Fibroblast of lung (primary cell): ENCODE results near the gene PGLYRP4. TPM values are rescaled to one million over a fixed set of nuclear protein-coding genes. Genes with fewer than 3 reads are reported as not detected.

Source experiments
- DNase-seq, 2 donors: peaks; one replicate each; pipeline versions ENCODE4 v3.0.0 to v3.0.0-alpha.2; 2010; ENCODE audit warnings: low read depth in 2 of 2
- H2AFZ ChIP-seq: 2 replicates; pipeline ENCODE4 v1.5.1; 2012; ENCODE audit warnings: low read length, control low read depth, inconsistent platforms
- H3K27ac ChIP-seq: 2 replicates; pipeline ENCODE4 v1.5.1; 2011; ENCODE audit warnings: low read length, control low read depth; ENCODE audit not compliant: insufficient read depth
- H3K27me3 ChIP-seq: 2 replicates; pipeline ENCODE4 v1.5.1; 2011; ENCODE audit warnings: mild to moderate bottlenecking, low read length; ENCODE audit not compliant: control insufficient read depth, insufficient read depth
- H3K36me3 ChIP-seq: 2 replicates; pipeline ENCODE4 v1.5.1; 2011; ENCODE audit warnings: low read length; ENCODE audit not compliant: control insufficient read depth, insufficient read depth
- H3K4me1 ChIP-seq: 2 replicates; pipeline ENCODE4 v1.5.1; 2011; ENCODE audit warnings: low read length; ENCODE audit not compliant: control insufficient read depth, insufficient read depth; ENCODE audit errors: extremely low read depth
- H3K4me2 ChIP-seq: 2 replicates; pipeline ENCODE4 v1.5.1; 2011; ENCODE audit warnings: low read length, control low read depth; ENCODE audit not compliant: insufficient read depth; ENCODE audit errors: extremely low read depth
- H3K4me3 ChIP-seq, 4 experiments: fragments of 200-600 bp in 1 of 4; sonication (generic) in 1 of 4; replicated peaks in 1 of 4; 2 replicates each; pipeline ENCODE4 v1.5.1; 2011 to 2016; ENCODE audit warnings: low read length in 4 of 4, low read depth in 3 of 4, mild to moderate bottlenecking in 3 of 4, control low read depth in 2 of 4, inconsistent platforms in 1 of 4, mixed read lengths in 1 of 4; ENCODE audit not compliant: insufficient read depth in 1 of 4; ENCODE audit errors: control extremely low read depth in 1 of 4
- H3K79me2 ChIP-seq: 2 replicates; pipeline ENCODE4 v1.5.1; 2012; ENCODE audit warnings: mild to moderate bottlenecking, low read length, inconsistent platforms; ENCODE audit not compliant: control insufficient read depth, insufficient read depth
- H3K9ac ChIP-seq: 2 replicates; pipeline ENCODE4 v1.5.1; 2011; ENCODE audit warnings: mild to moderate bottlenecking, low read length, control low read depth; ENCODE audit not compliant: insufficient read depth
- H3K9me3 ChIP-seq: 2 replicates; pipeline ENCODE4 v1.5.1; 2012; ENCODE audit warnings: low read depth, low read length; ENCODE audit not compliant: control insufficient read depth, insufficient read depth
- H4K20me1 ChIP-seq: 2 replicates; pipeline ENCODE4 v1.5.1; 2011; ENCODE audit warnings: low read length; ENCODE audit not compliant: control insufficient read depth, insufficient read depth; ENCODE audit errors: extremely low read depth
- EZH2 ChIP-seq: IDR thresholded peaks from 2 replicates; pipeline ENCODE4 v1.5.1; 2012; ENCODE audit warnings: low read length, control low read depth, mild to moderate bottlenecking; ENCODE audit errors: missing control alignments
- polyA plus RNA-seq, 2 donors: library from polyadenylated mRNA; depleted of rRNA in 1 of 2; stranded (reverse) in 1 of 2; unstranded in 1 of 2; fragments of >200 nt; gene quantifications; 2 replicates each; pipeline ENCODE4 v1.2.1, GENCODE V29; 2011 to 2012; ENCODE audit warnings: missing spikeins in 1 of 2
- total RNA-seq: library from RNA; depleted of rRNA; stranded (reverse); fragments of >200 nt; gene quantifications from 2 replicates; pipeline ENCODE4 v1.2.1, GENCODE V29; 2014
- TF ChIP-seq, protein P1 (sequence below), 2 donors: IDR thresholded peaks in 1 of 2; conservative IDR thresholded peaks in 1 of 2; 1 replicate in 1 of 2; 2 replicates in 1 of 2; pipeline ENCODE4 v1.5.1; 2011 to 2012; ENCODE audit warnings: low read length in 2 of 2, control low read depth in 1 of 2, inconsistent platforms in 1 of 2, low read depth in 1 of 2, mild to moderate bottlenecking in 1 of 2

The PGLYRP4 gene
- total and polyA plus RNA-seq, 2 donors (not counting 1 experiment from before 2014, with no cell fraction given), result not detected

DNA sequence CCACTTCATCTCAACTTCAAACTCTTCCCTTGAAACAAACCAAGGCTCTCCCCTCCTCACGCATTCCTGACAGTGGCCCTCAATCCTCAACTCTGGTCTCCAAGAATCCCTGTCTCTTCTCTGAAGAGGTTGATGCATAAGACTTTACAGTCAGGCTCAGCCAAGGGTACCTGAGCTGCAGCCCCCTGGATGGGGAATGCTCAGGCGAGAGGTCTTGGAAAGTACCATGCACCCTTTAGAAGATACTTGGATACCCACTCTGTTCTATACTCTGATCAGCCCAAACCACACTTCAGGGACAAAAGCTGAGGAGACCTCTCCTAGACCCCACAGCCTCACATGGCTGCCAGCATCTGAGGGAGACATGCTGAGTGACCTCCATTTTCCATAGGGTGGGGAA is 35.4 kb downstream of the PGLYRP4 start:
- H3K9ac ChIP-seq, result no peak overlapping the region
- H4K20me1 ChIP-seq, result no peaks in the 10 kb centered on the region
- no peaks in the 10 kb centered on the region for H3K4me1 ChIP-seq
- DNase-seq, result no peak
- no peak overlapping the region for H2AFZ ChIP-seq
- no peaks in the 10 kb centered on the region for H3K36me3 ChIP-seq
- no peak overlapping the region for H3K4me3 ChIP-seq
- TF ChIP-seq, protein P1, sequence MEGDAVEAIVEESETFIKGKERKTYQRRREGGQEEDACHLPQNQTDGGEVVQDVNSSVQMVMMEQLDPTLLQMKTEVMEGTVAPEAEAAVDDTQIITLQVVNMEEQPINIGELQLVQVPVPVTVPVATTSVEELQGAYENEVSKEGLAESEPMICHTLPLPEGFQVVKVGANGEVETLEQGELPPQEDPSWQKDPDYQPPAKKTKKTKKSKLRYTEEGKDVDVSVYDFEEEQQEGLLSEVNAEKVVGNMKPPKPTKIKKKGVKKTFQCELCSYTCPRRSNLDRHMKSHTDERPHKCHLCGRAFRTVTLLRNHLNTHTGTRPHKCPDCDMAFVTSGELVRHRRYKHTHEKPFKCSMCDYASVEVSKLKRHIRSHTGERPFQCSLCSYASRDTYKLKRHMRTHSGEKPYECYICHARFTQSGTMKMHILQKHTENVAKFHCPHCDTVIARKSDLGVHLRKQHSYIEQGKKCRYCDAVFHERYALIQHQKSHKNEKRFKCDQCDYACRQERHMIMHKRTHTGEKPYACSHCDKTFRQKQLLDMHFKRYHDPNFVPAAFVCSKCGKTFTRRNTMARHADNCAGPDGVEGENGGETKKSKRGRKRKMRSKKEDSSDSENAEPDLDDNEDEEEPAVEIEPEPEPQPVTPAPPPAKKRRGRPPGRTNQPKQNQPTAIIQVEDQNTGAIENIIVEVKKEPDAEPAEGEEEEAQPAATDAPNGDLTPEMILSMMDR (conservative IDR thresholded peaks at IDR 0.05 in 1 of 2, IDR thresholded peaks at IDR 0.05 in 1 of 2; ENCODE audit: low read depth in 1 of 2, low read length in 2 of 2), result no peak
- TF ChIP-seq EZH2, result no peak
- H3K27me3 ChIP-seq, result no peaks in the 10 kb centered on the region
- no peak overlapping the region for H3K4me2 ChIP-seq
- no peaks in the 10 kb centered on the region for H3K9me3 ChIP-seq
- H3K79me2 ChIP-seq, result no peaks in the 10 kb centered on the region
- H3K27ac ChIP-seq, result no peak overlapping the region

DNA sequence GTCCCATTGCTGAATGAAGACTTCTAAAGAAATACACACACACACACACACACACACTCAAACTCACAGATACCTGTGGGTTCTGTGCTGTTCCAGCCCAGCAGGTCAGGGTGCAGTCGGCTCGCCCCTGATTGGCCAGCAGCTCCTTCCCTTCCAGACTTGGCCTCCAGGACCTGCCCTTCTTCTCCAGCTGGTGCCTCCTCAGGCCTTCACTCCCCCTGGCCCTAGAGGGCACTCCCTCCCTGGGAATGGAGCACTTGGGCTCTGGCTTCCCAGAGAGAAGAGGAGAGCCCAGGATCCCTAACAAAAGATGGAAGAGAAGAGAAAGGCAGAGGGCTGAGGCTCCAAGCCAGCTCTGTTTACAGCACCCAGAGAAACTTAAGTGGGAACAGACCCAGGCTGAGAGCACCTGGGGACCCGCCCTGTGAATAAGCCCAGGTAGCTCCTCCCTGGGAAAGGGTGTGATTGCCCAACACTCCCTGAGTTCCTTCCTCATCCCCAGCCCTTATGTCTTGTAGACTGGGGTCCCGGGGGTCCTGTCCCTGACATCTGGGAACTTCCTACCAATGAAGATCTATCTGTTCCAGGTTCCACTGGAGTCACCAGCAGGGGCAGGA is 36.0 kb downstream of the PGLYRP4 start, which contains the start of gene PGLYRP3:
PGLYRP3 (minus strand) TSS at position 383 of the 617 bp plus-strand sequence. CDS start 2,287 bp downstream, outside the sequence.
- DNase-seq, result no peak
- H3K36me3 ChIP-seq, result no peaks in the 10 kb centered on the region
- H2AFZ ChIP-seq, result no peak within 1 kb of the TSS
- H3K27ac ChIP-seq, result no peak within 1 kb of the TSS
- no peaks in the 10 kb centered on the region for H3K79me2 ChIP-seq
- H3K9ac ChIP-seq, result no peak within 1 kb of the TSS
- TF ChIP-seq EZH2, result no peak
- TF ChIP-seq, protein P1 (conservative IDR thresholded peaks at IDR 0.05 in 1 of 2, IDR thresholded peaks at IDR 0.05 in 1 of 2; ENCODE audit: low read depth in 1 of 2, low read length in 2 of 2), result no peak
- no peak within 1 kb of the TSS for H3K4me2 ChIP-seq
- H4K20me1 ChIP-seq, result no peaks in the 10 kb centered on the region
- H3K4me3 ChIP-seq, result no peak within 1 kb of the TSS
- no peaks in the 10 kb centered on the region for H3K4me1 ChIP-seq
- no peaks in the 10 kb centered on the region for H3K27me3 ChIP-seq
- H3K9me3 ChIP-seq, result no peaks in the 10 kb centered on the region

DNA sequence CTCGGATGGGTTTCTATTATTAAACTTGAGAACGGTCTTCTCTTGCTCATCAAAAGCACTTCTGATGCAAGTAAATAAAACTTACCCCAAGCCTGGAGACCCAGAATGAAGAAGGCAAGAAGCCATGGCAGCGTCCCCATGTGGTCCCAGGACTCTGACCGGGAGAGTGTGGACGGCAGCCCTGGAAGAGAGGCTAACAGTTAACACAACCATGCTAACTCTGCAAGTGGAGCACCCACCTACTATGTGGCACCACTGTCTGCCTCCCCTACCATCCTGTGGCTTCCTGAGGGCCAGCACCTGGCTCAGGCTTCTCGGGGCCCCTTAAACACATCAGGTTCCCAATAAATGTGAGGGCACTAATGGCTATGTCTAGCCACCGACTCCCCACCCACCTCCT is 38.1 kb downstream of the PGLYRP4 start:
- H3K27me3 ChIP-seq, result no peaks in the 10 kb centered on the region
- H3K4me2 ChIP-seq, result no peak overlapping the region
- no peaks in the 10 kb centered on the region for H3K9me3 ChIP-seq
- no peak overlapping the region for H3K9ac ChIP-seq
- no peak overlapping the region for H3K4me3 ChIP-seq
- H4K20me1 ChIP-seq, result no peaks in the 10 kb centered on the region
- no peaks in the 10 kb centered on the region for H3K79me2 ChIP-seq
- no peak for DNase-seq
- H3K4me1 ChIP-seq, result no peaks in the 10 kb centered on the region
- no peaks in the 10 kb centered on the region for H3K36me3 ChIP-seq
- H3K27ac ChIP-seq, result no peak overlapping the region
- no peak overlapping the region for H2AFZ ChIP-seq
- TF ChIP-seq, protein P1 (conservative IDR thresholded peaks at IDR 0.05 in 1 of 2, IDR thresholded peaks at IDR 0.05 in 1 of 2; ENCODE audit: low read depth in 1 of 2, low read length in 2 of 2), result no peak
- no peak for TF ChIP-seq EZH2
